HepG2 (cell line): Measurements from ENCODE around the gene SMAD2. TPM values are rescaled to one million over a fixed set of nuclear protein-coding genes. Genes with fewer than 3 reads are reported as not detected.

ENCODE experiments used
- ATAC-seq: fragments of 200-7000 bp; cut with Tn5 transposase; 3 replicates; pipeline ENCODE4 v1.9.1; 2020; ENCODE audit warnings: mild to moderate bottlenecking, moderate library complexity
- BruUV-seq: library from RNA; stranded (reverse); fragments of 400-500 nt; replicated peaks from 2 replicates; lab custom pipeline; 2021; lab: Mats Ljungman, UMichigan
- CTCF ChIA-PET: fragments of 300-600 bp; formaldehyde crosslinking; extraction: SDS; loops from one replicate; lab custom pipeline; 2021; ENCODE audit warnings: low total read pairs, inconsistent platforms, low intra/inter-chr PET ratio; lab: Yijun Ruan, JAX
- POLR2A ChIA-PET: fragments of 350-600 bp; sonication (Branson Sonifier 250); formaldehyde crosslinking; loops from one replicate; lab custom pipeline; 2020; ENCODE audit warnings: antibody characterized with exemption, inconsistent platforms; lab: Yijun Ruan, JAX
- DNase-seq: peaks from one replicate; pipeline ENCODE4 v3.0.0-alpha.2; 2015; ENCODE audit warnings: low spot score
- FAIRE-seq: peaks from 3 replicates; lab custom pipeline; 2011; peaks lifted over from hg19 to GRCh38; lab: Jason Lieb, UNC
- H2AFZ ChIP-seq: one replicate; pipeline ENCODE4 v1.6.1; 2011; ENCODE audit warnings: low read length, inconsistent platforms
- H3K27ac ChIP-seq: fragments of 300-600 bp; 3 replicates; pipeline ENCODE4 v1.8.0; 2011; ENCODE audit warnings: mixed run types, mild to moderate bottlenecking, mixed read lengths, low read length, inconsistent platforms; ENCODE audit not compliant: insufficient read depth; ENCODE audit errors: extremely low read length
- H3K27me3 ChIP-seq, 2 experiments: fragments of 200-600 bp in 1 of 2; 2 replicates in 1 of 2; 3 replicates in 1 of 2; pipeline versions ENCODE4 v1.6.0 to v1.8.0; 2011; ENCODE audit warnings: low read length in 2 of 2, mild to moderate bottlenecking in 2 of 2, moderate library complexity in 2 of 2, inconsistent platforms in 1 of 2; ENCODE audit not compliant: insufficient read depth in 2 of 2, control insufficient read depth in 1 of 2
- H3K36me3 ChIP-seq, 2 experiments: fragments of 200-600 bp in 1 of 2; replicated peaks in 1 of 2; 2 replicates in 1 of 2; 3 replicates in 1 of 2; pipeline versions ENCODE4 v1.5.1 to v1.8.0; 2011; ENCODE audit warnings: low read length in 2 of 2, inconsistent platforms in 1 of 2; ENCODE audit not compliant: insufficient read depth in 2 of 2, control insufficient read depth in 1 of 2
- H3K4me1 ChIP-seq: 2 replicates; pipeline ENCODE4 v1.5.1; 2012; ENCODE audit warnings: low read length, inconsistent platforms; ENCODE audit not compliant: insufficient read depth
- H3K4me2 ChIP-seq: 2 replicates; pipeline ENCODE4 v1.6.0; 2011; ENCODE audit warnings: low read depth, low read length, inconsistent platforms
- H3K4me3 ChIP-seq, 3 experiments: fragments of 200-600 bp in 1 of 3; sonication (generic), shearing (Covaris generic) in 1 of 3; replicated peaks in 1 of 3; 2 replicates each; pipeline ENCODE4 v1.5.1; 2011 to 2016; ENCODE audit warnings: low read length in 3 of 3, inconsistent platforms in 2 of 3, low read depth in 2 of 3, mild to moderate bottlenecking in 2 of 3, control low read depth in 1 of 3, mixed read lengths in 1 of 3; ENCODE audit not compliant: insufficient read depth in 1 of 3
- H3K79me2 ChIP-seq: one replicate; pipeline ENCODE4 v1.6.1; 2011; ENCODE audit warnings: low read length, inconsistent platforms; ENCODE audit not compliant: insufficient read depth
- H3K9ac ChIP-seq: 2 replicates; pipeline ENCODE4 v1.6.0; 2011; ENCODE audit warnings: mild to moderate bottlenecking, low read depth, low read length, inconsistent platforms; ENCODE audit not compliant: insufficient read depth
- H3K9me3 ChIP-seq: 2 replicates; pipeline ENCODE4 v1.5.1; 2012; ENCODE audit warnings: mild to moderate bottlenecking, low read length
- H4K20me1 ChIP-seq: 2 replicates; pipeline ENCODE4 v1.6.0; 2011; ENCODE audit warnings: inconsistent platforms, mild to moderate bottlenecking, low read length, moderate library complexity; ENCODE audit not compliant: insufficient read depth
- ATF3 ChIP-seq: sonication (generic); formaldehyde crosslinking; IDR thresholded peaks from 2 replicates; pipeline ENCODE4 v1.4.0; 2020; ENCODE audit warnings: missing genetic modification reagents
- DZIP1 ChIP-seq: sonication (generic); formaldehyde crosslinking; IDR thresholded peaks from 2 replicates; pipeline ENCODE4 v1.5.0; 2020; ENCODE audit warnings: mild to moderate bottlenecking, missing genetic modification reagents
- GMEB1 ChIP-seq: sonication (generic); formaldehyde crosslinking; IDR thresholded peaks from 2 replicates; pipeline ENCODE4 v1.5.1; 2020; ENCODE audit warnings: missing genetic modification reagents, mild to moderate bottlenecking, borderline replicate concordance
- GPN1 ChIP-seq: sonication (generic); formaldehyde crosslinking; IDR thresholded peaks from 2 replicates; pipeline ENCODE4 v1.5.1; 2020; ENCODE audit warnings: missing genetic modification reagents, borderline replicate concordance
- GTF2F1 ChIP-seq: fragments of 150-350 bp; IDR thresholded peaks from 2 replicates; pipeline ENCODE4 v1.6.1; 2014; ENCODE audit warnings: low read length
- KLF6 ChIP-seq: IDR thresholded peaks from 2 replicates; pipeline ENCODE4 v1.8.0; 2016; ENCODE audit warnings: missing biosample characterization, missing genetic modification reagents
- ZKSCAN5 ChIP-seq: sonication (generic); formaldehyde crosslinking; IDR thresholded peaks from 2 replicates; pipeline ENCODE4 v1.5.1; 2020; ENCODE audit warnings: mild to moderate bottlenecking, missing genetic modification reagents
- ZNF605 ChIP-seq: sonication (generic); formaldehyde crosslinking; IDR thresholded peaks from 2 replicates; pipeline ENCODE4 v1.8.0; 2022; ENCODE audit warnings: mild to moderate bottlenecking, missing genetic modification reagents
- ZSCAN21 ChIP-seq: sonication (generic); formaldehyde crosslinking; IDR thresholded peaks from 2 replicates; pipeline ENCODE4 v1.8.0; 2022; ENCODE audit warnings: mild to moderate bottlenecking, missing genetic modification reagents, moderate library complexity, borderline replicate concordance
- ZUFSP ChIP-seq: sonication (generic); formaldehyde crosslinking; IDR thresholded peaks from 2 replicates; pipeline ENCODE4 v1.9.0; 2021; ENCODE audit warnings: missing genetic modification reagents, mild to moderate bottlenecking, borderline replicate concordance
- WGBS: methylation state at CpG from one replicate; pipeline ENCODE4 v1.1.6; 2017; ENCODE audit warnings: low lambda C conversion rate; 5-methylcytosine and 5-hydroxymethylcytosine counted together
- in situ Hi-C: cut with HindIII; loops from 2 replicates; pipeline ENCODE4 v1.10.0; 2017; ENCODE audit warnings: low pct_unique_long_range_greater_than_20kb; ENCODE audit not compliant: extremely low pct_ligation_motif_present
- intact Hi-C: fragments of 100-400 bp; cut with micrococcal nuclease; formaldehyde crosslinking; loops from one replicate; pipeline ENCODE4 v1.10.0; 2022; ENCODE audit not compliant: unreplicated experiment
- polyA plus RNA-seq, 8 experiments: library from polyadenylated mRNA; depleted of rRNA in 3 of 8; stranded (reverse) in 7 of 8; unstranded in 1 of 8; fragments of >200 nt; fragmentation: Illumina TruSeq in 4 of 8; extraction: Trizol in 4 of 8; gene quantifications; 2 replicates each; pipeline versions ENCODE4 v1.2.1 to v1.2.3, GENCODE V29; 2011 to 2016; ENCODE audit warnings: low read depth in 4 of 8, missing spikeins in 1 of 8, mixed read lengths in 1 of 8; ENCODE audit not compliant: insufficient read depth in 1 of 8
- total RNA-seq, 5 experiments: library from RNA; depleted of rRNA; stranded (reverse); fragments of >200 nt; fragmentation: Illumina TruSeq; extraction: Trizol; gene quantifications; 2 replicates each; pipeline ENCODE4 v1.2.3, GENCODE V29; 2016; ENCODE audit warnings: low read depth in 1 of 5

Gene SMAD2
- total and polyA plus RNA-seq, 2 of the 13 experiments (the other 11 are each of a cell fraction or from before 2014, with no cell fraction given): 40.2 to 96.2 TPM

- ATAC-seq: no peak
- Histone ChIP-seq H3K36me3 (no peaks in the 10 kb centered on the region), H3K4me2 (no peak overlapping the region), H4K20me1 (no peaks in the 10 kb centered on the region), H3K9me3 (peaks cover 12% of the 10 kb centered on the region), H3K9ac (no peak overlapping the region), H3K27me3 (peaks cover 2 to 5% of the 10 kb centered on the region in 2 experiments; a peak in 1 of 5 replicates), H2AFZ (no peak overlapping the region), H3K79me2 (no peaks in the 10 kb centered on the region), H3K27ac (no peak overlapping the region), H3K4me3 (no peak overlapping the region), H3K4me1 (no peaks in the 10 kb centered on the region)
- FAIRE-seq: no peak
- DNase-seq: no peak
- intact Hi-C loops: no loop called here
- BruUV-seq: no TSS peak
- CTCF ChIA-PET: no interaction called here
- 7% methylated on average over 3 of the region's 3 CpGs for WGBS
- POLR2A ChIA-PET: no interaction called here
- in situ Hi-C loops: no loop called here
- TF ChIP-seq ZUFSP (CRISPR knock-in tag): no peak
- no peak for TF ChIP-seq ZSCAN21 (CRISPR knock-in tag)
- TF ChIP-seq DZIP1 (CRISPR knock-in tag): no peak
- TF ChIP-seq KLF6 (CRISPR knock-in tag): no peak
- TF ChIP-seq GPN1 (CRISPR knock-in tag): no peak
- no peak for TF ChIP-seq GTF2F1
- TF ChIP-seq ZNF605 (CRISPR knock-in tag): no peak
- TF ChIP-seq ZKSCAN5 (CRISPR knock-in tag): no peak
- no peak for TF ChIP-seq GMEB1 (CRISPR knock-in tag)
- TF ChIP-seq ATF3 (CRISPR knock-in tag): no peak
- TF ChIP-seq, all 625 proteins: peak for 0
Measured at GRCh38 chr18:47781561-47781960, 148.9 kb downstream of the SMAD2 start.
